Progenitor cell of endocrine pancreas (in vitro differentiated cells): ENCODE measurements around the gene B4GALT1. TPM values are rescaled to one million over a fixed set of nuclear protein-coding genes. Genes with fewer than 3 reads are reported as not detected.
"Not testable (repeated sequence)": the region's sequence is repeated elsewhere in the genome, so short reads cannot be mapped to it uniquely, and the experiment has no call there.

Experiments used
- DNase-seq: peaks from one replicate; pipeline ENCODE4 v3.0.0; 2021; ENCODE audit warnings: low spot score; ENCODE audit not compliant: unreplicated experiment
- H3K27ac Mint-ChIP-seq: 2 replicates; pipeline ENCODE4 v1.8.0; 2021; ENCODE audit warnings: mild to moderate bottlenecking, moderate library complexity, mixed read lengths
- H3K27me3 Mint-ChIP-seq: 2 replicates; pipeline ENCODE4 v1.8.0; 2021; ENCODE audit warnings: mixed read lengths
- H3K36me3 Mint-ChIP-seq: 2 replicates; pipeline ENCODE4 v1.8.0; 2022; ENCODE audit warnings: mixed read lengths; ENCODE audit not compliant: insufficient read depth
- H3K4me1 Mint-ChIP-seq: 2 replicates; pipeline ENCODE4 v1.8.0; 2021; ENCODE audit warnings: low read depth, mixed read lengths
- H3K4me3 Mint-ChIP-seq: 2 replicates; pipeline ENCODE4 v1.8.0; 2021; ENCODE audit warnings: low read depth, mild to moderate bottlenecking, moderate library complexity, mixed read lengths
- H3K9me3 Mint-ChIP-seq: 2 replicates; pipeline ENCODE4 v1.8.0; 2021; ENCODE audit warnings: low read depth, mixed read lengths
- total RNA-seq: library from RNA; stranded (reverse); gene quantifications from 2 replicates; pipeline ENCODE4 v1.2.1, GENCODE V29; 2021
- TF ChIP-seq, protein P1 (sequence below): fragments of 200-600 bp; sonication (generic); IDR thresholded peaks from one replicate; pipeline ENCODE4 v1.5.0; 2021; ENCODE audit warnings: antibody characterized with exemption, mild to moderate bottlenecking; ENCODE audit not compliant: unreplicated experiment

The B4GALT1 gene
- total RNA-seq, 1 donor from 2014 or later = 49.9 TPM

GRCh38 chr9:33167972-33168461 lies 881 bp upstream of the B4GALT1 start:
- DNase-seq = no peak
- H3K4me1 Mint-ChIP-seq = peaks cover 52% of the 10 kb centered on the region
- H3K4me3 Mint-ChIP-seq = peak overlapping the region; percentile 82
- H3K27ac Mint-ChIP-seq = peak overlapping the region; percentile 96
- no peaks in the 10 kb centered on the region for H3K27me3 Mint-ChIP-seq
- H3K9me3 Mint-ChIP-seq = no peaks in the 10 kb centered on the region
- H3K36me3 Mint-ChIP-seq = no peaks in the 10 kb centered on the region
- TF ChIP-seq, protein P1, sequence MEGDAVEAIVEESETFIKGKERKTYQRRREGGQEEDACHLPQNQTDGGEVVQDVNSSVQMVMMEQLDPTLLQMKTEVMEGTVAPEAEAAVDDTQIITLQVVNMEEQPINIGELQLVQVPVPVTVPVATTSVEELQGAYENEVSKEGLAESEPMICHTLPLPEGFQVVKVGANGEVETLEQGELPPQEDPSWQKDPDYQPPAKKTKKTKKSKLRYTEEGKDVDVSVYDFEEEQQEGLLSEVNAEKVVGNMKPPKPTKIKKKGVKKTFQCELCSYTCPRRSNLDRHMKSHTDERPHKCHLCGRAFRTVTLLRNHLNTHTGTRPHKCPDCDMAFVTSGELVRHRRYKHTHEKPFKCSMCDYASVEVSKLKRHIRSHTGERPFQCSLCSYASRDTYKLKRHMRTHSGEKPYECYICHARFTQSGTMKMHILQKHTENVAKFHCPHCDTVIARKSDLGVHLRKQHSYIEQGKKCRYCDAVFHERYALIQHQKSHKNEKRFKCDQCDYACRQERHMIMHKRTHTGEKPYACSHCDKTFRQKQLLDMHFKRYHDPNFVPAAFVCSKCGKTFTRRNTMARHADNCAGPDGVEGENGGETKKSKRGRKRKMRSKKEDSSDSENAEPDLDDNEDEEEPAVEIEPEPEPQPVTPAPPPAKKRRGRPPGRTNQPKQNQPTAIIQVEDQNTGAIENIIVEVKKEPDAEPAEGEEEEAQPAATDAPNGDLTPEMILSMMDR = no peak

- no peaks in the 10 kb centered on the region for H3K36me3 Mint-ChIP-seq
- no peak for DNase-seq
- H3K4me3 Mint-ChIP-seq = peak overlapping the region; percentile 80
- peaks cover 54% of the 10 kb centered on the region for H3K4me1 Mint-ChIP-seq
- no peaks in the 10 kb centered on the region for H3K9me3 Mint-ChIP-seq
- TF ChIP-seq, protein P1 = no peak
- H3K27me3 Mint-ChIP-seq = no peaks in the 10 kb centered on the region
- H3K27ac Mint-ChIP-seq = peak overlapping the region; percentile 92
These were observed 679 bp downstream of the B4GALT1 start for GRCh38 chr9:33166231-33167083.

DNA sequence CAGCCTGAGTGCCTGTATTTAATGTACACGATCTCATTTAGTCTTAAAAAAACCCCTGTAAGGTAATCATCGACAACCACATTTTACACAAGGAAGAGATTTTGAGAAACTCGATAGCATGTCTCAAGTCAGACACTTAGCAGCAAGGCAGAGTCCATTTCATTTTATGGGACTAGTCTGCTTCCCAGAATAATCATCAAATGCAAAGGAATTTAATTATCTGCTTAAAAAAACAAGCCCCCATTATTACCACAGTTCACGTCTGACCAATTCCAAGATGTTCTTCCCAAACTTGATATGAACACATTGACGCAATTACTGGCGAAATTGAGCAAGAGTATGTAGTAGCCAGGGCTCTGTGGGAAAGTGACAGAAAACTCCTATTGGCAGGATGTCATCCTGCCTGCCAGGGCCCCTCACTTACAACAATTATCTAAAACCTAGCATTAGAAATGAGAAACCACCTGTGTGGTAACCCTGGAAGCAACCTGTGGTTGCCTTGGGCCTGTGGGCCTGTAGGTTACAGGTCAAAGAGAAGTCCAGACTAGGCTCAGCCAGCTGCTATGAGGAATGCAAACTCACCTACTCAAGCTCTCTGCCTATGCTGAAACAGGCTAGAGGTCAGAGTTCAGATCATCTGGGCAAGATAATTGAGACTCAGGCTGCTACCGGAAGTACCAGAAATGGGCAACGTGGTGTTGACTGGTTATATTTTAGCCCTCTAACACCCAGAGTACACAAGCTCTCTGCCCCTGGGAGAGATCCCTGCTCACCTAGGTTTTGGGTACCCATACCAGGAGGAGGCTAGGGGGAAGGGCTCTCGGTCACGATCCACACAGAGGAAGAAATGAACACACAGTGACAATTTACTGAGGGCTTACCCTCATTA lies 1.6 kb downstream of the B4GALT1 start:
- H3K27ac Mint-ChIP-seq = peak overlapping the region; percentile 92
- no peak for DNase-seq
- no peaks in the 10 kb centered on the region for H3K27me3 Mint-ChIP-seq
- TF ChIP-seq, protein P1 = no peak
- H3K9me3 Mint-ChIP-seq = no peaks in the 10 kb centered on the region
- peak overlapping the region; percentile 80 for H3K4me3 Mint-ChIP-seq
- no peaks in the 10 kb centered on the region for H3K36me3 Mint-ChIP-seq
- peaks cover 63% of the 10 kb centered on the region for H3K4me1 Mint-ChIP-seq

DNA sequence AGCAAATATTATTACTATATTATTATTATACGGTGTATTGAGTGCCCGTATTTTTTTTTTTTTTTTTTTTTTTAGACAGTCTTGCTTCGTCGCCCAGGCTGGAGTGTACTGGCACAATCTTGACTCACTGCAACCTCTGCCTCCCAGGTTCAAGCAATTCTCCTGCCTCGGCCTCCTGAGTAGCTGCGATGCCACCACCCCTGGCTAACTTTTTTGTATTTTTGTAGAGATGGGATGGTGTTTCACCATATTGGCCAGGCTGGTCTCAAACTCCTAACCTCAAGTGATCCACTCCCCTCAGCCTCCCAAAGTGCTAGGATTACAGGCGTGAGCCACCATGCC lies 2.2 kb downstream of the B4GALT1 start:
- not testable (repeated sequence) for H3K27me3 Mint-ChIP-seq, H3K9me3 Mint-ChIP-seq, DNase-seq, H3K36me3 Mint-ChIP-seq
- peaks cover 68% of the 10 kb centered on the region for H3K4me1 Mint-ChIP-seq
- peak overlapping the region; percentile 80 for H3K4me3 Mint-ChIP-seq
- H3K27ac Mint-ChIP-seq = peak overlapping the region; percentile 92

DNA sequence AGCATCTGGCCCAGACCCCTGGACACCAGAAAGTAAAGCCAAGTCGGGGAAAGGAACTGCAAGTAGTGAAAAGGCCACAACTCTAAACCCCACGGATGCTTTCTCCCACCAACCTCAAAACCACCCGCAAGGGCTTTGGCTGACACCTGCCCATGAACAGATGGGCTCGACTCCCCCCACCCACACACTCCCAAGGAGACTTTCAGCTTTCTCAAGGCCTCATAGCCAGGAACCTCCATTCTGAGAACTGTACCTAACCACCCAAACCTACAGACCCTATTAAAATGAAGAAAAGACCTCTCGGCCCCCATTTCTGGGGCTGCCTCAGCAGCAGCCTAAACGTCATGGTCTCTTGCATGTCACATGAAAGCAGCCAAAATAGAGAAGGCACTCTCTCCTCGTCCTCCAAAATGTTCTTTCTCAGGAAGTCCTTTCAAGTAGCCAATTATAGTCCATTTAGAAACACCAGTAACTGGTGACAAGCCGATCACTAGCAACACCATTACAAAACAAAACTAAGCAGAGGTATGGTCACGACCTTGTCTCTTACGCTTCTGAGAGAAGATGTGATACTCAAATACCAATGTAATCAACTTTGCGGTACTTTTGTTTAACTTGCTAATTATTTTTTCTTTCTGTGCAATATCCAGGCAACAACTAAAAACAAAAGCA lies 2.9 kb downstream of the B4GALT1 start:
- DNase-seq = no peak
- H3K4me1 Mint-ChIP-seq = peaks cover 74% of the 10 kb centered on the region
- peak overlapping the region; percentile 62 for H3K4me3 Mint-ChIP-seq
- H3K27ac Mint-ChIP-seq = peak overlapping the region; percentile 72
- H3K36me3 Mint-ChIP-seq = no peaks in the 10 kb centered on the region
- no peaks in the 10 kb centered on the region for H3K27me3 Mint-ChIP-seq
- TF ChIP-seq, protein P1 = no peak
- H3K9me3 Mint-ChIP-seq = no peaks in the 10 kb centered on the region
